Occipital lobe (tissue), 2 donors: Measurements from ENCODE around the gene POU6F2. TPM values are rescaled to one million over a fixed set of nuclear protein-coding genes. Genes with fewer than 3 reads are reported as not detected.

Experiments
- DNase-seq: peaks from one replicate; lab custom pipeline; 2025; lab: John Stamatoyannopoulos, UW
- total RNA-seq: library from RNA; depleted of rRNA; stranded (reverse); fragments of >200 nt; gene quantifications from one replicate; pipeline ENCODE4 v1.2.3, GENCODE V29; 2014

The POU6F2 gene
- total RNA-seq, 1 donor from 2014 or later, result 2.0 TPM

- DNase-seq, result no peak
These were observed 270.5 kb downstream of the POU6F2 start for GRCh38 chr7:39248041-39248691.

GRCh38 chr7:39248692-39249090 is 271.0 kb downstream of the POU6F2 start:
- DNase-seq, result no peak

GRCh38 chr7:39249635-39250152 is 272.0 kb downstream of the POU6F2 start:
- DNase-seq, result no peak

- DNase-seq, result no peak
These were observed 275.2 kb downstream of the POU6F2 start for GRCh38 chr7:39252916-39253315.

GRCh38 chr7:39259391-39260003 is 281.8 kb downstream of the POU6F2 start:
- no peak for DNase-seq

- DNase-seq, result no peak
These were observed 282.7 kb downstream of the POU6F2 start for GRCh38 chr7:39260279-39260844.

GRCh38 chr7:39261771-39262170 is 284.1 kb downstream of the POU6F2 start:
- DNase-seq, result no peak

GRCh38 chr7:39265641-39266591 is 288.2 kb downstream of the POU6F2 start:
- DNase-seq, result no peak

- DNase-seq, result no peak
These were observed 291.3 kb downstream of the POU6F2 start for GRCh38 chr7:39269034-39269433.

GRCh38 chr7:39270018-39270417 is 292.3 kb downstream of the POU6F2 start:
- DNase-seq, result no peak

- DNase-seq, result peak; percentile 49
These were observed 293.7 kb downstream of the POU6F2 start for GRCh38 chr7:39271402-39271801.

- DNase-seq, result no peak
These were observed 294.4 kb downstream of the POU6F2 start for GRCh38 chr7:39272111-39272510.

- no peak for DNase-seq
These were observed 295.0 kb downstream of the POU6F2 start for GRCh38 chr7:39272691-39273090.

- DNase-seq, result no peak
These were observed 302.6 kb downstream of the POU6F2 start for GRCh38 chr7:39280337-39280736.

- DNase-seq, result no peak
These were observed 307.5 kb downstream of the POU6F2 start for GRCh38 chr7:39285256-39285655.

- no peak for DNase-seq
These were observed 310.6 kb downstream of the POU6F2 start for GRCh38 chr7:39288303-39288702.

GRCh38 chr7:39291628-39292410 is 314.1 kb downstream of the POU6F2 start:
- no peak for DNase-seq

- no peak for DNase-seq
These were observed 315.5 kb downstream of the POU6F2 start for GRCh38 chr7:39293056-39293823.

- DNase-seq, result no peak
These were observed 316.3 kb downstream of the POU6F2 start for GRCh38 chr7:39294022-39294421.

- DNase-seq, result no peak
These were observed 318.1 kb downstream of the POU6F2 start for GRCh38 chr7:39295796-39296195.
